ENCODE measurements around the gene PARP8. TPM values are rescaled to one million over a fixed set of nuclear protein-coding genes. Genes with fewer than 3 reads are reported as not detected.

Gene PARP8
- total RNA-seq, 1 donor from 2014 or later = 54.6 TPM

DNA sequence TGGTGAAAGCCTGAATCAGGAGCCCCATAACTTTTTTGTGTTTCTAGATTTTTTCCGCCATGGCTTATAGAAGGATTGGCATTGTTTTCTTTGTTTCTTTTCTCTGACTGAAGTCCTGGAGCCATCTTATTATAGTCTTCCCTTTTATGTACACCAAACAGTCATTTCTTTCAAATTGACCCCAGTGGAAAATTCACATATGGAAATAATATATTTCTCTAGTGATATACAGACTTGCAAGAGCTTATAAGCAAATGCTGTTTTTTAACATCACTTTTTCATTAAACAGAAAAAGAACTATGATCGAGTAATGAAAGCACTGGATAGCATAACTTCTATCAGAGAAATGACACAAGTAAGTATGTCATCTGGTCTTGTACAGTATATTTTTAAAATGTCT lies 155.6 kb downstream of the PARP8 start:
- TF ChIP-seq, protein P1, sequence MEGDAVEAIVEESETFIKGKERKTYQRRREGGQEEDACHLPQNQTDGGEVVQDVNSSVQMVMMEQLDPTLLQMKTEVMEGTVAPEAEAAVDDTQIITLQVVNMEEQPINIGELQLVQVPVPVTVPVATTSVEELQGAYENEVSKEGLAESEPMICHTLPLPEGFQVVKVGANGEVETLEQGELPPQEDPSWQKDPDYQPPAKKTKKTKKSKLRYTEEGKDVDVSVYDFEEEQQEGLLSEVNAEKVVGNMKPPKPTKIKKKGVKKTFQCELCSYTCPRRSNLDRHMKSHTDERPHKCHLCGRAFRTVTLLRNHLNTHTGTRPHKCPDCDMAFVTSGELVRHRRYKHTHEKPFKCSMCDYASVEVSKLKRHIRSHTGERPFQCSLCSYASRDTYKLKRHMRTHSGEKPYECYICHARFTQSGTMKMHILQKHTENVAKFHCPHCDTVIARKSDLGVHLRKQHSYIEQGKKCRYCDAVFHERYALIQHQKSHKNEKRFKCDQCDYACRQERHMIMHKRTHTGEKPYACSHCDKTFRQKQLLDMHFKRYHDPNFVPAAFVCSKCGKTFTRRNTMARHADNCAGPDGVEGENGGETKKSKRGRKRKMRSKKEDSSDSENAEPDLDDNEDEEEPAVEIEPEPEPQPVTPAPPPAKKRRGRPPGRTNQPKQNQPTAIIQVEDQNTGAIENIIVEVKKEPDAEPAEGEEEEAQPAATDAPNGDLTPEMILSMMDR (IDR thresholded peaks at IDR 0.05) = no peak
- no peak overlapping the region for H3K4me3 ChIP-seq
- peaks cover 42% of the 10 kb centered on the region for H3K36me3 ChIP-seq
- no peaks in the 10 kb centered on the region for H3K27me3 ChIP-seq (ENCODE audit: low read depth)
- intact Hi-C loops (cut with DNase I) = no loop called here
- H3K27ac ChIP-seq = no peak overlapping the region
- no peaks in the 10 kb centered on the region for H3K4me1 ChIP-seq
- DNase-seq (no peak), ATAC-seq (no peak)
- H3K9me3 ChIP-seq = no peaks in the 10 kb centered on the region

DNA sequence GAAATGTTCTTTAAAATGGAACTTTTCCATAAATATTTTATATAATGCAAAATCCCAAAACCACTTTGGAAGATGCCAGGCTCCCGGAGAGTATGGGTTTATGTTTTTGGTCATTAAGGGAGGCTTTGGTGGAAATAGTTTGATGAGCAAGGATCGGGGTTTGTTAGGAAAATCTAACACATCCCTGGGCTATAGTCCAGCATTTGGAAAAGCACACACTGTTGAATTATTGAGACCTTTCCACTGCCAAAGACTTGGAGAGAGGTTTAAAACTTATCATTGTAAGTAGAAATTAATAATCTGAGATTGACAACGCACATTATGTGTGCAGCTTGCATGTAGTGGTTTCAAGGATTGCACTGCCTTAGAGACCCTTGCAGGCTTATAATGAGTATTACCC lies 156.3 kb downstream of the PARP8 start:
- no peak for ATAC-seq
- Histone ChIP-seq H3K27ac (no peak overlapping the region), H3K27me3 (ENCODE audit: low read depth) (no peaks in the 10 kb centered on the region), H3K36me3 (peaks cover 47% of the 10 kb centered on the region), H3K9me3 (no peaks in the 10 kb centered on the region), H3K4me3 (no peak overlapping the region), H3K4me1 (no peaks in the 10 kb centered on the region)
- DNase-seq = no peak
- intact Hi-C loops (cut with DNase I) = no loop called here
- TF ChIP-seq, protein P1 (IDR thresholded peaks at IDR 0.05) = no peak

DNA sequence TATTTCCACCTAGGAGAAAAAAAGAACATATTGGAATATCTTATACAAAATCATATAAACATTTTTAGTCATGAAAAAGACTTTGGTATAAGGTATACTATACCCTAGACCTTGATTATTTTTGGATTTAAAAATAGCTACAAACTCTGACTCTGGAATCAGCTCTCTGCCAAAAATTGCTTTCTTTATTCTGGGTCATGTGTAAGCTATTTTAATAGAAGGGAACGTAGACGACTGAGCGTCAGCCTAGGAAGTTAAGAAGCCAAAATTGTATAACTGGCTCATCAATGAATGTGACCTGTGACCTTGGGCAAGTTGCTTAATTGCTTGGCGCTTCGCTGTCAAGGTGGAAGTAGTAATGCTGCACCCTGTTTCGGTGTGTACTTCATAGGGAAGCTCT lies 157.1 kb downstream of the PARP8 start:
- no peaks in the 10 kb centered on the region for H3K27me3 ChIP-seq (ENCODE audit: low read depth)
- DNase-seq (no peak), ATAC-seq (no peak)
- H3K27ac ChIP-seq = no peak overlapping the region
- H3K9me3 ChIP-seq = no peaks in the 10 kb centered on the region
- H3K36me3 ChIP-seq = peaks cover 55% of the 10 kb centered on the region
- intact Hi-C loops (cut with DNase I) = no loop called here
- H3K4me3 ChIP-seq = no peak overlapping the region
- TF ChIP-seq, protein P1 (IDR thresholded peaks at IDR 0.05) = no peak
- H3K4me1 ChIP-seq = no peaks in the 10 kb centered on the region

DNA sequence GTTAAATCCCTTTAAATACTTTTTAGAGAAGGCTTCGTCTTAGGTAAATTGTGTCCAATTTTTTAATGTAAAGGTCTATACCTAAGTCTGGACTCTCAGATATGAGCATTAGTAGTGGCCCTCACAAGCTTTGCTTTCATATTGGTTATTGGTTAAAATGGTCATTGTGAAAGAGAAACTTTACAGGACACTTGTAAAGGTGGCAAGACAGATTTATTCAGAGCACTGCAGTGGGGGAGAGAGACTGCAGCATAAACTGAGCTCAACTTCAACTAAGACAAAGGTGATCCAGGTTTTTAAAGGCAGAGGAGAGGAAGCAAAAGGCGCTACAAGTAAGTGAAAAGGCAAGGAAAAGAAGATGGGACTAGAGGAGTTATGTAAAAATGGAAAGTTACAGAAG lies 157.7 kb downstream of the PARP8 start:
- intact Hi-C loops (cut with DNase I) = no loop called here
- Histone ChIP-seq H3K27ac (no peak overlapping the region), H3K4me3 (no peak overlapping the region), H3K4me1 (no peaks in the 10 kb centered on the region), H3K9me3 (no peaks in the 10 kb centered on the region), H3K27me3 (ENCODE audit: low read depth) (no peaks in the 10 kb centered on the region), H3K36me3 (peaks cover 60% of the 10 kb centered on the region)
- TF ChIP-seq, protein P1 (IDR thresholded peaks at IDR 0.05) = no peak
- no peak for DNase-seq
- ATAC-seq = no peak

DNA sequence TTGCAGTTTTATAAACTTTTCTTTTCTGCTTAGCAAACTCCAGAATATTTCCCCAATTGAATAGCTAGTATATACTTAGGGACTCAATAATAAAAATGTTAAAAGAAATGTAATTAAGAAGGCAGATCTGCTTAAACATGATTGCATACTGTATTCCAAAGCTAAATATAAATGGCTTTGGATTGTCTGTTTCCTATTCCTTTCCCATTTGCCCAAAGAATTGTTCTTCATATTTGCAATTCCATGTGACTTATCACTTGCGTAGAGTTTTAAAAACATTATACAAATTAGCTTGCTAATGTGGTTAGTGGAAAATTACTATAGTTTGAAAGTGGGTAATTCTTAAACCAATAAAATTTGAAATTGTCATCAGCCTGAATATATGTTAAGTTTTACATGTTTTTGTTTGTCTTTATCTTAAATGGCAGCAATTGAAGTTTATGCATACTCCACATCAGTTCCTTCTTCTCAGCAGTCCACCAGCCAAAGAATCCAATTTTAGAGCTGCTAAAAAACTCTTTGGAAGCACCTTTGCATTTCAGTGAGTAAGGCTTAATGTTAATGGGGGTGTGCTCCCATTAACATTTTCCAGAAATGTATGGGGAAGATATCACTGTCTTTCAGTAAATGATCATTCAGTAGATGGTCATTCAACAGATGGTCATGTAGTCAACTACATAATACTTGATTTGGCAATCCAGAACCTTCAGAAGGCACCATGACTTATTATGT lies 161.2 kb downstream of the PARP8 start:
- intact Hi-C loops (cut with DNase I) = no loop called here
- H3K27me3 ChIP-seq (ENCODE audit: low read depth) = no peaks in the 10 kb centered on the region
- no peaks in the 10 kb centered on the region for H3K9me3 ChIP-seq
- ATAC-seq (no peak), DNase-seq (no peak)
- no peaks in the 10 kb centered on the region for H3K4me1 ChIP-seq
- H3K4me3 ChIP-seq = no peak overlapping the region
- H3K27ac ChIP-seq = no peak overlapping the region
- TF ChIP-seq, protein P1 (IDR thresholded peaks at IDR 0.05) = no peak
- peaks cover 51% of the 10 kb centered on the region for H3K36me3 ChIP-seq
